Upper lobe of left lung (tissue), 6 donors: Measurements from ENCODE around the gene BCL2L2. TPM values are rescaled to one million over a fixed set of nuclear protein-coding genes. Genes with fewer than 3 reads are reported as not detected.

ENCODE experiments used
- ATAC-seq, 2 donors: fragments of 200-7000 bp; cut with Tn5 transposase; one replicate each; pipeline ENCODE4 v1.9.1; 2022; ENCODE audit warnings: mild to moderate bottlenecking in 2 of 2, moderate library complexity in 2 of 2; ENCODE audit not compliant: low FRiP score in 2 of 2
- DNase-seq, 2 donors: peaks; one replicate each; pipeline ENCODE4 v3.0.0-alpha.2; 2019 to 2020
- H3K27ac ChIP-seq, 4 donors: fragments of 200-600 bp; sonication (generic); one replicate each; pipeline ENCODE4 v1.5.1; 2016 to 2019
- H3K27me3 ChIP-seq, 4 donors: fragments of 200-600 bp; sonication (generic); one replicate each; pipeline ENCODE4 v1.5.1; 2017 to 2019
- H3K36me3 ChIP-seq, 4 donors: fragments of 200-600 bp; sonication (generic); one replicate each; pipeline ENCODE4 v1.5.1; 2016 to 2019
- H3K4me1 ChIP-seq, 4 donors: fragments of 200-600 bp; sonication (generic); one replicate each; pipeline ENCODE4 v1.5.1; 2018 to 2019
- H3K4me3 ChIP-seq, 4 donors: fragments of 200-600 bp; sonication (generic); one replicate each; pipeline ENCODE4 v1.5.1; 2017 to 2019; ENCODE audit warnings: mild to moderate bottlenecking in 2 of 4, moderate library complexity in 1 of 4
- H3K9me3 ChIP-seq, 4 donors: fragments of 200-600 bp; sonication (generic); one replicate each; pipeline ENCODE4 v1.5.1; 2018 to 2019
- EP300 ChIP-seq, 4 donors: sonication (generic); formaldehyde crosslinking; IDR thresholded peaks; one replicate each; pipeline ENCODE4 v1.5.1; 2017; ENCODE audit warnings: antibody characterized with exemption in 4 of 4, control low read depth in 2 of 4
- POLR2A ChIP-seq, 4 donors: fragments of 450-650 bp; IDR thresholded peaks; one replicate each; pipeline ENCODE4 v1.5.1; 2016 to 2017; ENCODE audit warnings: antibody characterized with exemption in 4 of 4, mild to moderate bottlenecking in 2 of 4
- POLR2AphosphoS5 ChIP-seq, 2 donors: sonication (generic); formaldehyde crosslinking; IDR thresholded peaks; one replicate each; pipeline ENCODE4 v1.5.1; 2017; ENCODE audit warnings: antibody characterized with exemption in 2 of 2
- WGBS, 2 donors: methylation state at CpG; one replicate each; pipeline ENCODE4 v1.1.5; 2017 to 2018; 5-methylcytosine and 5-hydroxymethylcytosine counted together
- total RNA-seq, 6 donors: library from RNA; depleted of rRNA in 4 of 6; stranded (reverse); fragments of >200 nt in 4 of 6; gene quantifications; one replicate each; pipeline versions ENCODE4 v1.1.0 to v1.2.1, GENCODE V29; 2016 to 2021
- TF ChIP-seq, protein P1 (sequence below), 6 experiments: fragments of 450-650 bp in 4 of 6; fragments of 200-600 bp in 2 of 6; sonication (generic) in 2 of 6; IDR thresholded peaks; one replicate each; pipeline ENCODE4 v1.5.1; 2016 to 2019; ENCODE audit warnings: antibody characterized with exemption in 6 of 6
- donor health status: DM: no; HTN: no; CAD: no; lungs with moderate emphysema.
- donor health status: DM: no; HTN: yes; CAD: no; lungs with severe emphysema.

Gene BCL2L2
- total RNA-seq, 6 donors from 2014 or later: 38.8 to 53.8 (median 47.3) TPM

- Histone ChIP-seq H3K27ac (peak overlapping the region; percentile 90 to 98 (median 94)), H3K36me3 (peaks cover 0 to 7% (median 0%) of the 10 kb centered on the region in 4 donors), H3K27me3 (no peaks in the 10 kb centered on the region), H3K9me3 (no peaks in the 10 kb centered on the region), H3K4me3 (peak overlapping the region; percentile 58 to 91 (median 88)), H3K4me1 (peaks cover 11 to 24% (median 19%) of the 10 kb centered on the region in 4 donors)
- DNase-seq (no peak), ATAC-seq (peak; percentile 23 to 61)
- no peak for TF ChIP-seq EP300 (IDR thresholded peaks at IDR 0.05)
- no peak for TF ChIP-seq POLR2A (IDR thresholded peaks at IDR 0.05)
- TF ChIP-seq, protein P1, sequence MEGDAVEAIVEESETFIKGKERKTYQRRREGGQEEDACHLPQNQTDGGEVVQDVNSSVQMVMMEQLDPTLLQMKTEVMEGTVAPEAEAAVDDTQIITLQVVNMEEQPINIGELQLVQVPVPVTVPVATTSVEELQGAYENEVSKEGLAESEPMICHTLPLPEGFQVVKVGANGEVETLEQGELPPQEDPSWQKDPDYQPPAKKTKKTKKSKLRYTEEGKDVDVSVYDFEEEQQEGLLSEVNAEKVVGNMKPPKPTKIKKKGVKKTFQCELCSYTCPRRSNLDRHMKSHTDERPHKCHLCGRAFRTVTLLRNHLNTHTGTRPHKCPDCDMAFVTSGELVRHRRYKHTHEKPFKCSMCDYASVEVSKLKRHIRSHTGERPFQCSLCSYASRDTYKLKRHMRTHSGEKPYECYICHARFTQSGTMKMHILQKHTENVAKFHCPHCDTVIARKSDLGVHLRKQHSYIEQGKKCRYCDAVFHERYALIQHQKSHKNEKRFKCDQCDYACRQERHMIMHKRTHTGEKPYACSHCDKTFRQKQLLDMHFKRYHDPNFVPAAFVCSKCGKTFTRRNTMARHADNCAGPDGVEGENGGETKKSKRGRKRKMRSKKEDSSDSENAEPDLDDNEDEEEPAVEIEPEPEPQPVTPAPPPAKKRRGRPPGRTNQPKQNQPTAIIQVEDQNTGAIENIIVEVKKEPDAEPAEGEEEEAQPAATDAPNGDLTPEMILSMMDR (IDR thresholded peaks at IDR 0.05): no peak
- TF ChIP-seq POLR2AphosphoS5 (IDR thresholded peaks at IDR 0.05): no peak
- WGBS, 2 donors: 0% methylated on average over 3 to 19 of the region's 22 CpGs
Observed at GRCh38 chr14:23285530-23286019, 21.1 kb upstream of the BCL2L2 start.

DNA sequence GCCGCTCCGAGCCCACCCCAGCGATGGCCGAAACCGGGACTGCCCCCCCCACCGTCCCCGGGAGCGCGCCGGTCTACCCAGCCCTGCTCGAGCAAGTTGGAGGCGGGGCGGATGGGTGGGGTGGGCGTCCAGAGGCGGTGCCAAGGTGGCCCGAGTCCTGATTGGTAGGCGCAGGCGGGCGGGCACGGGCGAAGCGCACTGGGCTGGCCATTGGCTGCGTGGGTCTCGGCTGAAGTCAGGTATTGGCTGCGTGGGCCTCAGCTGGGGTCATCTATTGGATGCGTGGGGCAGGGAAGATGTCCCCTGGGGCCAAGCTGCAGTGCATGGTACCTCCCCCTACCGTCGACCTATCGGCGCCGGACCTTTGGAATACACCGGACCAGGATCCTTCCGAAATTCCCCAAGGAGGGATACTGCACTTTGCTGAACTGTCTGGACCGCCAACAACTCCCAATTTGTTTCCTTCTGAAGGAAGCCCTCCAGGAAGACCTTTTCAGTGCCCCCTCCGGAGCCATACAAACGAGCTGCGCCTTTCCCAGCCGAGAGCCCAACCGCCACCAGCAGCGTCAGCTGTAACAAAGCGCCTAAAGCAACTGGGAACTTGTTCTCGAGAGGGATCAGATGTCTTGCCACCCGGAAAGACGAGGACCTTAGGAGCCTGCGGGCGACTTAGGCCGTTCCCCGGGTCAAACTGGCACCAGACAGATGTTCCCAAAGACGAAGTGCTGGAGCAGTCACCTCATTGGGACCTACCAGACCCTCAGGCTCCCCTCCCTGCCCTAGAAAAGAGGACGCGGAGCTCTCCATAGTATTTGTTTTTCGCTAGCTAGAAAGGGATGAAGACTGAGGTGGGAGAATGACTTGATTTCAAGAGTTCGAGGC lies 20.4 kb upstream of the BCL2L2 start, which contains the start of gene HOMEZ:
HOMEZ (minus strand) TSS at position 113 of the 882 bp plus-strand sequence. CDS start 180 bp downstream, outside the sequence.
- peaks cover 11 to 24% (median 19%) of the 10 kb centered on the region in 4 donors for H3K4me1 ChIP-seq
- H3K36me3 ChIP-seq: peaks cover 0 to 7% (median 0%) of the 10 kb centered on the region in 4 donors
- H3K9me3 ChIP-seq: no peaks in the 10 kb centered on the region
- DNase-seq (peak; percentile 99), ATAC-seq (peak; percentile 99 to 100)
- TF ChIP-seq POLR2A (IDR thresholded peaks at IDR 0.05) (peak in 3 of 4 donors; percentile 78 to 89 (median 85)), EP300 (IDR thresholded peaks at IDR 0.05) (peak in 1 of 4 donors; percentile 52), POLR2AphosphoS5 (IDR thresholded peaks at IDR 0.05) (peak; percentile 62 to 86)
- TF ChIP-seq, protein P1 (IDR thresholded peaks at IDR 0.05): peak in 4 of 6 experiments; percentile 16 to 43 (median 36)
- H3K27ac ChIP-seq: peak within 1 kb of the TSS; percentile 90 to 98 (median 94)
- 2 to 4% methylated on average over 4 to 34 of the region's 53 CpGs for WGBS, 2 donors
- H3K27me3 ChIP-seq: no peaks in the 10 kb centered on the region
- H3K4me3 ChIP-seq: peak within 1 kb of the TSS; percentile 58 to 91 (median 88)

DNA sequence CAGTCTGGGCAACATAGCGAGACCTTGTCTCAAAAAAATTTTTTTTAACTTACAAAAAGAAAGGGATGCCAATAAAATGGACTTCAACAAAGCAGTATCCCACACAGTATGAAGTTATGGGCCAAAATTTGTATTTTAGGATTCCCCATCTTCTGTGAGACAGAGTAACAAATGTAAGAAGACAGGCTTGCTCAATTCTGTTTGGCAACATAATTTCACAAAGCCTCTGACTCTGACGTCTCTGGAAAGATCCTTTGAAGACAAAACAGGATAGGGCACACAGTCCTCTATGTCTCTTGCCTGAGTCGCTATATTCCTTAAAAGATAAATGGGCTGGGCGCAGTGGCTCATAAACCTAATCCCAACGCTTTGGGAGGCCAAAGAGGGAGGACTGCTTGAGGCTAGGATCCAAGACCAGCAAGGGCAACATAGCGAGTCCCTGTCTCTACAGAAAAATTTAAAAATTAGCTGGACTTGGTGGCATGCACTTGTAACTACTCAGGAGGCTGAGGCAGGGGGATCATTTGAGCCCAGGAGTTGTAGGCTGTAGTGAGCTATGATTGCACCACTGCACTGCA lies 19.6 kb upstream of the BCL2L2 start:
- Histone ChIP-seq H3K27ac (peak overlapping the region; percentile 90 to 98 (median 94)), H3K4me1 (peaks cover 11 to 24% (median 19%) of the 10 kb centered on the region in 4 donors), H3K27me3 (no peaks in the 10 kb centered on the region), H3K9me3 (no peaks in the 10 kb centered on the region), H3K4me3 (peak overlapping the region in 3 of 4 donors; percentile 58 to 91 (median 88)), H3K36me3 (no peaks in the 10 kb centered on the region)
- no peak for ATAC-seq
- 52 to 56% methylated on average over 6 of the region's 6 CpGs for WGBS, 2 donors
- TF ChIP-seq POLR2AphosphoS5 (IDR thresholded peaks at IDR 0.05) (no peak), POLR2A (IDR thresholded peaks at IDR 0.05) (no peak), EP300 (IDR thresholded peaks at IDR 0.05) (no peak)
- TF ChIP-seq, protein P1 (IDR thresholded peaks at IDR 0.05): no peak
- DNase-seq: no peak

DNA sequence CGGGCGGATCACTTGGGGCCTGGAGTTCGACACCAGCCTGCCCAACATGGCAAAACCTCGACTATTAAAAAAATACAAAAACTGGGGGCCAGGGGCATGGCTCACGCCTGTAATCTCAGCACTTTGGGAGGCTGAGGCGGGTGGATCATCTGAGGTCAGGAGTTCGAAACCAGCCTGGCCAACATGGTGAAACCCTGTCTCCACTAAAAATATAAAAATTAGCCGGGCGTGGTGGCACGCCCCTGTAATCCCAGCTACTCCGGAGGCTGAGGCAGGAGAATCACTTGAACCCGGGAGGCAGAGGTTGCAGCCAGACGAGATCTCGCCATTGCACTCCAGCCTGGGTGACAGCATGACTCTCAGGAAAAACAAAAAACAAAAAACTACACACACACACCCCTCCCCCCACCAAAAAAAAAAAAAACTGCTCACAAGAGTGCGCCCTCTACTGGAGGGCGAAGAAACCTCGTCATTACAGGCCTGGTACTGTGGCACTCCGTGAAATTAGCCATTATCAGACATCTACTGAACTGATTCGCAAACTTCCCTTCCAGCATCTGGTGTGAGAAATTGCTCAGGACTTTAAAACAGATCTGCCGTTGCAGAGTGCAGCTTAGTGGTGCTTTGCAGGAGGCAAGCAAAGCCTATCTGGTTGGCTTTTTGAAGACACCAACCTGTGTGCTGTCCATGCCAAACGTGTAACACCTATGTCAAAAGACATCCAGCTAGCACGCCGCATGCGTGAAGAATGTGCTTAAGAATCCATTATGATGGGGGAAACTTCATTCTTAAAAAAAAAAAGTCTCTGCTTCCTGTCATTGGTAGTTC lies 11.7 kb upstream of the BCL2L2 start:
- WGBS, 2 donors: 31 to 32% methylated on average over 23 to 24 of the region's 24 CpGs
- H3K36me3 ChIP-seq: peaks cover 0 to 9% (median 4%) of the 10 kb centered on the region in 4 donors
- TF ChIP-seq POLR2A (IDR thresholded peaks at IDR 0.05) (no peak), EP300 (IDR thresholded peaks at IDR 0.05) (no peak)
- TF ChIP-seq, protein P1 (IDR thresholded peaks at IDR 0.05): peak; percentile 42 to 85 (median 58)
- H3K9me3 ChIP-seq: no peaks in the 10 kb centered on the region
- H3K4me3 ChIP-seq: no peak overlapping the region
- DNase-seq (peak in 1 of 2 donors; percentile 37), ATAC-seq (peak; percentile 86 to 89)
- H3K27ac ChIP-seq: no peak overlapping the region
- H3K27me3 ChIP-seq: no peaks in the 10 kb centered on the region
- peaks cover 7 to 18% (median 13%) of the 10 kb centered on the region in 4 donors for H3K4me1 ChIP-seq
